Ishikawa (cell line): ENCODE data around the gene CLRN2.

Experiments used
- CEBPB ChIP-seq: IDR thresholded peaks from 2 replicates; pipeline ENCODE4 v1.6.1; 2012
- CREB1 ChIP-seq: IDR thresholded peaks from 2 replicates; pipeline ENCODE4 v1.6.1; 2012; ENCODE audit warnings: low read depth
- EGR1 ChIP-seq: IDR thresholded peaks from 2 replicates; pipeline ENCODE4 v1.6.1; 2012
- EP300 ChIP-seq: IDR thresholded peaks from 2 replicates; pipeline ENCODE4 v1.6.1; 2012; ENCODE audit warnings: borderline replicate concordance
- FOXM1 ChIP-seq: IDR thresholded peaks from 2 replicates; pipeline ENCODE4 v1.6.1; 2012; ENCODE audit warnings: low read depth, borderline replicate concordance
- NFIC ChIP-seq: IDR thresholded peaks from 2 replicates; pipeline ENCODE4 v1.6.1; 2012
- RAD21 ChIP-seq: IDR thresholded peaks from 2 replicates; pipeline ENCODE4 v1.6.1; 2012; ENCODE audit warnings: low read depth
- TAF1 ChIP-seq: IDR thresholded peaks from 2 replicates; pipeline ENCODE4 v1.6.1; 2012; ENCODE audit warnings: low read depth, mild to moderate bottlenecking
- TCF12 ChIP-seq: IDR thresholded peaks from 2 replicates; pipeline ENCODE4 v1.6.1; 2012; ENCODE audit warnings: low read depth
- TEAD4 ChIP-seq: IDR thresholded peaks from 2 replicates; pipeline ENCODE4 v1.6.1; 2012
- YY1 ChIP-seq: IDR thresholded peaks from 2 replicates; pipeline ENCODE4 v1.6.1; 2012; ENCODE audit warnings: low read depth
- ZBTB7A ChIP-seq: IDR thresholded peaks from 2 replicates; pipeline ENCODE4 v1.6.1; 2012; ENCODE audit warnings: low read depth
- TF ChIP-seq, protein P1 (sequence below): IDR thresholded peaks from 2 replicates; pipeline ENCODE4 v1.6.1; 2012; ENCODE audit warnings: low read depth, mild to moderate bottlenecking
- TF ChIP-seq, protein P2 (sequence below): IDR thresholded peaks from 2 replicates; pipeline ENCODE4 v1.6.1; 2012
- TF ChIP-seq, protein P3 (sequence below): IDR thresholded peaks from 2 replicates; pipeline ENCODE4 v1.6.1; 2012

CLRN2 gene

DNA sequence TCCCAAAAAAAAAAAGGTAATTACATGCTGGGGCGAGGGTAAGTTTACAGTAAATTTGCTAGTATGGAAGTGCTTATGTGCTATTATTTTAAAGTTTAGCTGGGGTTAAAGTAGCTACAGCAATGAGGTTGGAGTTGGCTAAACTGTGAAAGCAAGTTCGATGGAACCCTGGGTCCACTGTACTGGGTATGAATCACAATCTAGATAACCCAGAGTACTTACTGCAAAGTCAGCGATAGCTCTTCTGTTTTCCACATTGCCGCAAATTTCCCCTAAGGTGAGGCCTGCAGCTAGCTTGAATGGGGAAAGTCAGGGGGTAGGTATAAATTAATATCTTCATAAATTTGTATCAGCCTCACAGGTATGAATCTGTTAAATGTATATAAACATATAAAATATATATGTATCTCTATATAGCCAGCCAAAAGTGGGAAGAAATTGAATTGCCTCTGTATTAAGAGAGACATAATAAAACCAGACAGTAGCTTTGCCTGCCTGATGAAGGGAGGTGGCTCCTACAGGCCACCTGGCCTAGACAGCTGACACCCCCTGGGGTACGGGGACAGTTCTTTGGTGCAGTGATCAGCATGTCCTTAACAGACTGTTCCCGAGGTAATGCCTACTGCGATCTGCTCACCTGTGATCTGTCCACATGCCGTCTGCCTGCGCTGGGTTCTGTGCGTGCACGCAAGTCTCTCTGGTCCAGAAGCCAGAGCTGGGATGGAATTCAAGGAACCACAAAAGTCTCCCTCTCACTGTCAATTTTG, 30.6 kb downstream of the CLRN2 start:
- TF ChIP-seq TAF1: no peak

DNA sequence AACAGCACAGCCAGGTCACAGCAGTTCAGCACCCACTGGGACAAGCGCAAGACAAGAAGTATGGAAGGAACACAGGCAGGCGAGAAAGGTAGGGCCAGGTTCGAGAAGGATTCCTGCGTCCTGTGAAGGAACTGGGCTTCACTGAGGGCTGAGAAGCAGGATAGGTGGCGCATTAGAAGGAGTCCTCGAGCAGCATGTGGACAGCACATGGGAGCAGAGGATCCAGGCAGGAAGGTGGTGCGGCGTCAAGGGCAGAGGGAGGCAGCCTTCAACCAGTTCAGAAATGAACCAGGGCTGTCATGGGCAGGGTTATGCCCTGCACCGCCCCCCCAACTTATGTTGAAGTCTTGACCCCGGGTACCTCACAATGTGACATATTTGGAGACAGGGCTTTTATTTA, 31.3 kb downstream of the CLRN2 start:
- TF ChIP-seq CEBPB (no peak), EGR1 (no peak), NFIC (no peak), TAF1 (no peak), TCF12 (no peak), FOXM1 (no peak), ZBTB7A (no peak), RAD21 (no peak), EP300 (no peak), TEAD4 (no peak), CREB1 (no peak), YY1 (no peak)
- TF ChIP-seq, protein P1, sequence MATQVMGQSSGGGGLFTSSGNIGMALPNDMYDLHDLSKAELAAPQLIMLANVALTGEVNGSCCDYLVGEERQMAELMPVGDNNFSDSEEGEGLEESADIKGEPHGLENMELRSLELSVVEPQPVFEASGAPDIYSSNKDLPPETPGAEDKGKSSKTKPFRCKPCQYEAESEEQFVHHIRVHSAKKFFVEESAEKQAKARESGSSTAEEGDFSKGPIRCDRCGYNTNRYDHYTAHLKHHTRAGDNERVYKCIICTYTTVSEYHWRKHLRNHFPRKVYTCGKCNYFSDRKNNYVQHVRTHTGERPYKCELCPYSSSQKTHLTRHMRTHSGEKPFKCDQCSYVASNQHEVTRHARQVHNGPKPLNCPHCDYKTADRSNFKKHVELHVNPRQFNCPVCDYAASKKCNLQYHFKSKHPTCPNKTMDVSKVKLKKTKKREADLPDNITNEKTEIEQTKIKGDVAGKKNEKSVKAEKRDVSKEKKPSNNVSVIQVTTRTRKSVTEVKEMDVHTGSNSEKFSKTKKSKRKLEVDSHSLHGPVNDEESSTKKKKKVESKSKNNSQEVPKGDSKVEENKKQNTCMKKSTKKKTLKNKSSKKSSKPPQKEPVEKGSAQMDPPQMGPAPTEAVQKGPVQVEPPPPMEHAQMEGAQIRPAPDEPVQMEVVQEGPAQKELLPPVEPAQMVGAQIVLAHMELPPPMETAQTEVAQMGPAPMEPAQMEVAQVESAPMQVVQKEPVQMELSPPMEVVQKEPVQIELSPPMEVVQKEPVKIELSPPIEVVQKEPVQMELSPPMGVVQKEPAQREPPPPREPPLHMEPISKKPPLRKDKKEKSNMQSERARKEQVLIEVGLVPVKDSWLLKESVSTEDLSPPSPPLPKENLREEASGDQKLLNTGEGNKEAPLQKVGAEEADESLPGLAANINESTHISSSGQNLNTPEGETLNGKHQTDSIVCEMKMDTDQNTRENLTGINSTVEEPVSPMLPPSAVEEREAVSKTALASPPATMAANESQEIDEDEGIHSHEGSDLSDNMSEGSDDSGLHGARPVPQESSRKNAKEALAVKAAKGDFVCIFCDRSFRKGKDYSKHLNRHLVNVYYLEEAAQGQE: no peak
- TF ChIP-seq, protein P2, sequence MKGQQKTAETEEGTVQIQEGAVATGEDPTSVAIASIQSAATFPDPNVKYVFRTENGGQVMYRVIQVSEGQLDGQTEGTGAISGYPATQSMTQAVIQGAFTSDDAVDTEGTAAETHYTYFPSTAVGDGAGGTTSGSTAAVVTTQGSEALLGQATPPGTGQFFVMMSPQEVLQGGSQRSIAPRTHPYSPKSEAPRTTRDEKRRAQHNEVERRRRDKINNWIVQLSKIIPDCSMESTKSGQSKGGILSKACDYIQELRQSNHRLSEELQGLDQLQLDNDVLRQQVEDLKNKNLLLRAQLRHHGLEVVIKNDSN: no peak
- TF ChIP-seq, protein P3, sequence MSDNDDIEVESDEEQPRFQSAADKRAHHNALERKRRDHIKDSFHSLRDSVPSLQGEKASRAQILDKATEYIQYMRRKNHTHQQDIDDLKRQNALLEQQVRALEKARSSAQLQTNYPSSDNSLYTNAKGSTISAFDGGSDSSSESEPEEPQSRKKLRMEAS: no peak

DNA sequence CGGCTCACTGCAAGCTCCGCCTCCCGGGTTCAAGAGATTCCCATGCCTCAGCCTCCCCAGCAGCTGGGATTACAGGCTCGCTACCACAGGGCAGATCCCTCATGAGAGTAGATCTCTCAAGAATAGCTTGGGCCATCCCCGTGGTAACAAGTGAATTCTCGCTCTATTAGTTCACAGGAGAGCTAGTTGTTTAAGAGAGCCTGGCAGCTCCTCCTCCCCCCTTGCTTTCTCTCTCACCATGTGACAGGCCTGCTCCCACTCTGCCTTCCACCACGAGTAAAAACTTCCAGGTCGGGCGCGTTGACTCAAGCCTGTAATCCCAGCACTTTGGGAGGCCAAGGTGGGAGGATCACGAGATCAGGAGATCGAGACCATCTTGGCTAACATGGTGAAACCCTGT, 31.7 kb downstream of the CLRN2 start:
- TF ChIP-seq, protein P2: no peak
- TF ChIP-seq CREB1 (no peak), FOXM1 (no peak), ZBTB7A (no peak), TAF1 (no peak), RAD21 (no peak)
- TF ChIP-seq, protein P3: no peak

DNA sequence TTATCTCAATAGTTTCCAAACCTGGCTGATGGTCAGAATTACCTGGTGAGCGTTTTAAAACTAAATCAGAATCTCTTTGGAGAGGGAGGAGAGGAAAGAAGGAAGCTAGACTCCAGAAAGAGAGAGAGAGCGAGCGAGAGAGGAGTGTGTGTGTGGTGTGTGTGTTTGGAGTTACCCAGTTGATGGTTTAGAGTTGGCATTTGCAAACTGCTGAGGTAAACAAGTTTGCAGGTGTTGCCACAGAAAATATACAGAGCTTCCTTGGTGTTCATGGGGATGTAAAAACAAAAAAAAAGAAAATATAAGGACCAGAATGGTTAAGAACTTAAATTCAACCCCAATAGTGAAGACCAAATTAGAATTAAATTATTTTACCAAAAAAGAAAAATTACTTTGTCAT, 35.6 kb downstream of the CLRN2 start:
- TF ChIP-seq FOXM1 (no peak), TEAD4 (no peak), CREB1 (no peak), RAD21 (no peak), NFIC (no peak)

DNA sequence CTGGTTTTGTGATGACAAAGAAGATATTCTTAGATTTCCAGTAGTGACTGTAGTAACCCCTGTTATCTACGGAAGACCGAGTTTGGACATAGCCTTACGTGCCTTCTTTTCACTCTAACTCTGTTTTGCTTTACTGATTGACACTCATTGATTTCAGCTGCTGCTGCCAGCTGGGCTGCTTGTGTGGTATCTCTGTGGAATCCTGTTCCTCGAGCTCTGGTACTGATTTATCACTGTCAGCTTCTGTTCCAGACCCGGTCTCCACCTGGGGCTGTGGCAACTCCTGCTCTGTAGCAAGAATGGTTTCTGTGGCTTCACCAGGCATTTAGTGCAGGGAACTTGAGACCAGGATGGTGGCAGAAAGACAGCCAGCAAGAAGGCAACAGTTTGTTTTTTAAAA, 37.5 kb downstream of the CLRN2 start:
- TF ChIP-seq EGR1: no peak
- TF ChIP-seq FOXM1: no peak
- TF ChIP-seq CREB1: no peak

DNA sequence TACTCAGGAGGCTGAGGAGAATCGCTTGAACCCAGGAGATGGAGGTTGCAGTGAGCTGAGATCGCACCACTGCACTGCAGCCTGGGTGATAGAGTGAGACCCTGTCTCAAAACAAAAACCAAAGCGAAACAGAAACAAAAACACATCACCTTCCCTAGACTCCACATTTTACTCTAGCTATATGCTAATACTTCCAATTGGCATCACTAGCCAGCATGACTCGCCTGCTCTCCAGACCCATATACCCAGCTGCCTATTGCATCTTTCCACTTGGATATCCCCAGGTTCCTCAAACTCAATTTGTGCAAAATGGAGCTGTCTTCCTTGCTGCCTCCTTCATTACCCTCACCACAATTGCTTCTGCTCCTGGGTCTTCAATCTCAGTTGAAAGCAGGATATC, 39.6 kb downstream of the CLRN2 start:
- TF ChIP-seq RAD21 (no peak), EP300 (no peak), TEAD4 (no peak), EGR1 (no peak), FOXM1 (no peak), TCF12 (no peak), CREB1 (no peak), TAF1 (no peak), YY1 (no peak), NFIC (no peak), CEBPB (no peak)
- TF ChIP-seq, protein P2: no peak
- TF ChIP-seq, protein P1: no peak
- TF ChIP-seq, protein P3: no peak
